Activated T-cell treated with anti-CD3 and anti-CD28 coated beads for 48 hours (primary cell): ENCODE data around the gene ERMARD.
A peak's percentile ranks its signal among the peaks of the same experiment; 100 is the strongest.

Source experiments
- DNase-seq: peaks from one replicate; pipeline ENCODE4 v3.0.0-alpha.2; 2020; ENCODE audit warnings: low read depth

Gene ERMARD

DNA sequence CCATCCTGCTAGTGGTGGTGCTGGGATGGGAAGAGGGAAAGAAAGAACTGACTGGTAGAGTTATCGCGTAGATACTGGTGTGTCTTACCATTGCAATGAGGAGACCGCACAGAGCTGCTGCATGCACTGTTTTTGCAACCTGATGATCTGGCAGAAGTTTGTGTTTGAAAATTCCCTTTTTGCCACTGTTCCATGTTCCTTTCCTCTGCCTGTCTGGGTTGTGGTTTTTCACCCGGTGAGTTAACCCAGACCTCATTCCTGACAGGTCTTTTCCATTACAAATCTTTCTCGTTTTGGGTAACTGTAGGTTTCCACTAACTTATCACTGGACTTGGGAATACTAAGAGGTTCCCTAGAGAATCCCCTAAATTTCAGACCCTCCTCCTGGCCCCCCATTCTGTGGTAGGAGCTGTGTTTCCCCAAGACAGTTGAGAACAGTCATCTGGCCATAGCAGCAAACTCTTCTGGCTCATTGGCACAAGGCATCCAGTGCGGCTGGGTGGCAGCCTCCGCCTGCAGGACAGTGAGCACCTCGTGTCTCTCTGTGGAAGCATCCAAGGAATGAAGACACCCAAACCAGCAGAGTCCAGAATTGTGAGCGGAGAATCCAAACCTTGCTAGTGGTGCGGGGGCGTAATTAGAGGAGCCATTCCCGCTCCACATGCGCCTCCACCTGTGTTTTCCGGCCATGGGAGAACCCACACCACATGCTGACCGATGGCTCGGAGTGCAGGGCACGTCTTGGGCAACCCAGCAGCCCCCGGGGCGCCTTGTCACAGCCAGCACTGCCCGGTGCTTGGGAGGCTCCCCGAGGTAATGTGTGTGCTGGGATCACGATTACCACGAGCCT lies 32.8 kb downstream of the ERMARD start:
- no peak for DNase-seq

DNA sequence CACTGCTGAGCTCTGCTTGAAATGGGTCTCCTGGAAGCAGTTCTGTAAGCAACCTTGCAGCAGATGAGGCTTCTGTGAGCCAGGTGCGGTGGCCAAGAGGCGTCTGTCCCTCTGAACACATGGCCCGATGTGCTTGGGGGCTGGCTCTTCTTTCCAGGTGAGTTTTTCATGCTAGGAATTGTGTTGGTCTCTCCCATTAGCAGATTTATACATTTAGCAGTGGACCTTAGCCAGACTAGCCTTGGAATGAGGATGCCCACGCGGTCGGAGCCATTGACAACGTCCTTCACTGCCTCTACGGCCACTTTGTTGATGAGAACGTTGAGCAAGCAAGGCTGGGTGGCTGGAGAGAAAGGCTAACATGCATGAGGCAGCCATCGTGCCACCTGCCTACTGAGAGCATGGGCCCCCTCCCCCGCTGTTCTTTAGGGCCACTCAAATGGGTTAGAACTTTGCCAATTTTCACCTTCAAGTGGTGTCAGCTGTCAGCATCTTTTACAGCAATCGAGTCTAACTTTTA lies 33.5 kb downstream of the ERMARD start:
- DNase-seq, result no peak

DNA sequence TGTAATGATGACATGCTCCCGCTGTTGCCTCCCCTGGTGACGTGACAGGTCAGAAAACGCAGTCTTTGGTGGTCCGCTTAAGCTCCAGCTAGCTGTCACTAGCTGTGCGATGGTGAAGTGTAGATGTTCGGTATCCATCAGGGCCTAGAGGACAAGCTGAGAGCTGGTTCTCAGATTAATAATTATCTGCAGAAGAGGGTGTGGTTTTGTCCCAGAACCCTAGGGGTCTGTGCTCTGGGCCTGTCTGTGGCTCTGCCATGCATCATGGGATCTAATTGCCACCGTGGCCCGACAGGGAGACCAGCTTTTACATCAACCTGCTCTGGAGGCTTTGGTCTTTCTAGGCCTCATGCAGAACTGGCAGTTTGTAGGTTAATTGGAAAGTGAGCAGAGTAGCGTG lies 34.1 kb downstream of the ERMARD start:
- no peak for DNase-seq

DNA sequence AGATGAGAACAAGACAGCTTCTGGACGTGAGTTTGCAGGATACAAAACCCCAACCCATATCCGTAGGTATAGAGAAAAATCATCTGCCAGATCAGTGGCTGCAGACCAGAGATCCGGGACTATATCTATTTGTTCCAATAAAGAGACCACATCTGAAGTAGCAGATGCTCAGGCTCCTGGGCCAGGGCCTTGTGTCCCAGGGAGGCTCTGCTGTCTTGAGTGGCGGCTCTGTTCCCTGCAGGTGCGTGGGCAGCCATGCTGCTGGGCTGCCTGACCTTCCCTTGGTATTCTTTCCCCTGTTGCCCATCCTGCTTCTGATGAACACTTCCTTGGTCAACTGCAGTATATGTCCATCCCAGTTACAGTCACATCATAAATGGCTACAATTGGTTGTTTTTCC lies 34.9 kb downstream of the ERMARD start:
- DNase-seq, result no peak

DNA sequence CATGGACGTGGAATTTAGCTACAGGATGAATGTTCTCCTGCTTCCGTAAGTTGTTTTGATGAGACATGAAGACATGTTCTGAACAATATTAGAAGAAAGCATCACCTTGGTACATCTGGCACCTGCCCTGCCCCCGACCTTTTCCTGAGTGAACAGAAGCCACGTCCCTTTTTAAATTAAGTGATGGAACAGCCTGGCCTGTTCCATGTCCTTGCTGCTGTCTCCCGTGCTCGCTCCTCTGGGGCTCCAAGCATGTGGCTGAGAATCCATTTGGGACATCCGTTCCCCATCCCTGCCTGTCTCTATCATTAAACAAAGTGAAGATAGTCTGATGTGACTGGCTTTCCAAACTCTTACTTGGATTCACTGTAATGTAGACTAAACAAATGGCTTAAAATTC lies 36.4 kb downstream of the ERMARD start:
- DNase-seq, result no peak

DNA sequence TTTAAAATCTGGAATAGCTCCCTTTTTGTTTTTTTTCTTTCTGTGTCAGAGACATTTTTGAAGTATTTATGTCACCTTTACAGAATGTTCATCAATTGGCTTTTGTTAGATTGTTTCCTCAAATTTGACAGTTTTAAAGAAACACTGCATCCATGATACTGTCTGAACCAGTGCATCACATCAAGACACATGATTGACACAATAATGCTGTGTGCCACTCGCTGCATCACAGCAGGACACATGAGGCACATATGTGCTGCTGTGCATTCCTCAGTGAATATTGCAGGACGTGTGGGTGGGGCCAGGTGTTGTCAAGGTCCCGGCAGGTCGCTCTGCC lies 37.4 kb downstream of the ERMARD start:
- no peak for DNase-seq

DNA sequence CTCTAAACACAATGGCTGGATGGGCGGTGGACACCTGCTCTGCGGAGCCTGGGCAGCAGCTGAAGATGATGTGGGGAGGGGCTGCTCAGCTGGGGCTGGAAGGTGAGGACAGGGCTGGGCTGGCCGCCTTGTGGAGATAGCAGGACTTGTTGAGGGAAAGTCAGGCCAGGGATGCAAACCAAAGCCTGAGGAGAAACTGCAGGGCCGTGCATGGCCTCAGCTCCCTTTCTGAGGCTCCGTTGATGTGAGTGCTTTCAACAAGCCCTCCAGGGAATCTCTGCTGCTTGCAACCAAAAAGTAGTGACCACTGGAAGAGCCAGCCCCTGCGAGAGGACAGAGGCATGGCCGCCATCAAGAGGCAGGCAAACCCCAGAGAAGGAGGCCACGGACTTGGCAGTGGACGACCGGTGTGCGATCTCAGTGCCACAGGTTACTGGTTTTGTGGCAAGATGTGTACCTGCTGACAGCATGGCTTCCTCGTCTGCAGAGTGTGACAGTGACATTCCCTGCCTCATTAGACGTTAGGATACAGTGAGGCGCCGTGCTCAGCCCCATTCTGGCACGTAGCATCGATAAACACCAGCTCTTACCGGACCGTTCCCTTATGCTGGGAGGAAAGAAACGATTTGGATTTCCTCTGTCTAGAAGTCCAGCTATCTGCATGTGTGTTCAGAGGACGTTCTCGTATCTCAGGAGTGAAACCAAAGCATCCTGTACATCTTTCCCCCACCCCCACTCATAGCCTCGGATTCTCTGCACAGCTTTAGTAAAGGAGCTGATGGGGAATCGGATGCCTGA lies 37.9 kb downstream of the ERMARD start:
- DNase-seq, result no peak

DNA sequence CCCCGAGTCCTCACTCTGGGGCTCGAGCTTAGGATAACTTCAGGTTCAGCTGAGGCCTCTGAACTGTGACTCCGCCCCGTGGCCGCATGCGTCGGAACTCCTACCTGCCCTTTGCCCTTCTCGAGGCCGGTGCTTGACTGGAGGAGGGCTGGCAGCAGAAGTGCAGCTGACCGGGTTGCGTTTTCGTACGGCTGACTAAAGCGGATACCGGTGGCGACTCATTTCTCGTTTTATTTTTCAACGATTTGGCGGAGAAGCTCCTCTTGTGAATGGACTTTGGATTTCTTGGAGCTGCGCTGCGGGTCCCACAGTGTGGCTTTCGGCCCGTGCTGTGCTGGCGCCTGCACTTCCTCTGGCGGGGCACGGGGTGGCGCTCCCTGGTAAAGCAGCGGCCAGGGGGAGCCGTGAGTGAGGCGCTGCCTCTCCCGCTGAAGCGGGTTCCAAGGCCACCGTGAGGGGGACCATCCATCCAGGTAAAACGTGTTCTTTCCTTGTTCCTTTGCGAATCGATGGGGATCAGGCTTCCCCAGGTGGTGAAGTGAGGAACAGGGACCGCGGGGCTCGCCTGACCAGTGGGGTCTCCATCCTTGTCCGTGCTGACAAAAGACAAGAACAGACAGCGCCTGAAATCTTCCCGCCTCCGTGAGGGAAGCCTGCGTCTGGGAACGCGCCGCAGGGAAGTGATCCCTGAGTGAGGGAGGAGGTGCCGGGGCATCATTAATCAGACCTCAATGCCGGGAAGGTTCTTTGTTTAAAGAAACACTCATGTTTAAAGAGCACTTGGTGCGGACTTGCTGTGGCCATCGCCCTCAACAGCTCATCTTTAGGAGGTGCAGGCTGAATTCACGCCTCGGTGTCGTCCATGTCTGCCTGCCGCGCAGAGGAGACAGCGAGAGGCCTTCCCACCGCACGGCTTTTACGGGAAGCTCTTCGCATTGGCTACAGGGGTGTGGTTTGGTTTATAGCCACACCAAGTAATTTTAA lies 38.8 kb downstream of the ERMARD start:
- peak; percentile 67 for DNase-seq

DNA sequence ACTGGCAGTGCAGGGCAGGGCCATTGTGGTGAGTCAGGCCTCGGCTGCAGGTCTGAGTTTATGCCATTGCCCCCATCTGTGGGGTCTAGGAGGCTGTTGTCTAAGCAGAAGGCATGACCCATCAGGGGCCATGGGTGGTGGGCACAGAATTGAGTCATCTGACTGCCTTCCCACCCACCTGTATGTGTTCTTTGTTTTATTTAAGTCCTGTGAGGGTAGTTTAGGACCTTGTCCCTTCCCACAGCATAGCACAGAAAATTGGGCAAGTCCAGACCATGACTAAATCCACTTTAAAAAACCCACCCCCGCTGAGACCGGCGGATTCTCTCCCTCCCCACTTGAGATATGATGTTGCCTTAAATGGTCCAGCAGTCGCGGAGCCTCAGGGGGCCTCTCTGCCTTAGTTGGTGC lies 40.3 kb downstream of the ERMARD start:
- no peak for DNase-seq

DNA sequence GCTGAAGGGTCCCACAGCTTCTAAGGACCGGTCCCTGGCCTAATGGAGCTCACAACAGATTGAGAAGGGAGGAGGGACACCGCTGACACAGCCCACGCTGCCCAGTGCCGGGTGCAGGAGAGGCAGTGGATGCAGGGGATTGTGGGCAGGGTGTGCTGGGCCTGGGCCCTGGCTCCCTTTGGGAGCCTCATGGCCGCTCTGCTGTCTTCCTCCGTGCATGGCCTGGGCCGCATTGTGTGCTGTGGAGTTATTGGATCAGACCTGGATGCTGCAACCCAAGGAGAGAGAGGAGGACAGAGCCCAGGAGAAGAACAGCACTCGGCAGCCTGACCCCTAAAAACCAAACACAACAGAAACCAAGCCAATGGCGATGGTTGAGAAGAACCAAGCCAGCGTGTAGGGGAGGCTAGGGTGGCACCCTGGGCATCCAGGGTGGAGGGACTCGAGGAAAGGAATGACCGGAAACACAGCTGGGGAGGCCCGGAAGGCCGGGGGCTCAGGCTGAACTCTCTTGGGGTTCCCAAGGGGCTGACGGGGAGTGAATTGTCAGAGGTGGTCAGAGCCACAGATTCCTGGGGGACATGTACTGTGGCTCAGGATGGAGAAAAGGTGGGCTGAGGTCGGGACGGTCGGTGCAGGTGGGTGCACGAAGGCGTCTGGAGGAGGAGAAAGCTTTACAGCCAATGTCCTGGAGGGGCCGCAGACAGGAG lies 41.0 kb downstream of the ERMARD start:
- DNase-seq, result no peak

DNA sequence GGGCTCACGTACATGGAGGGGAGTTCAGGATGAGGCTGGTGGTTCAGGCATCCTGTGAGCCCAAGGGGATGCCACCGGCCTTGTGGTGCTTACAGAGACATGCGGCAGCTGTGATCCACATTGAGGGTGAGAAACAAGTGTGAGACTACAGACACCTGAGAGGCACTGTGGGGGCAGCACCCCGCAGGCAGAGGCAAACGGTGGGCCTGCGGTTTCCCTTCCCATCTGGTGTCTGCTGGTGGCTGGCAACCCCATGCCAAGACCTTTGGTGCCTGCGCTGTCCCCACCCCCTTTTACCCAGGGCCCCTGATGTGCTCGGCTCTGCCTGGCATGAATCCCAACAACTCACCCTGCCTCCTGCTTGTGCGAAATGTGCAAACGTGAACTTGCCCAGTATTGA lies 42.0 kb downstream of the ERMARD start:
- no peak for DNase-seq

DNA sequence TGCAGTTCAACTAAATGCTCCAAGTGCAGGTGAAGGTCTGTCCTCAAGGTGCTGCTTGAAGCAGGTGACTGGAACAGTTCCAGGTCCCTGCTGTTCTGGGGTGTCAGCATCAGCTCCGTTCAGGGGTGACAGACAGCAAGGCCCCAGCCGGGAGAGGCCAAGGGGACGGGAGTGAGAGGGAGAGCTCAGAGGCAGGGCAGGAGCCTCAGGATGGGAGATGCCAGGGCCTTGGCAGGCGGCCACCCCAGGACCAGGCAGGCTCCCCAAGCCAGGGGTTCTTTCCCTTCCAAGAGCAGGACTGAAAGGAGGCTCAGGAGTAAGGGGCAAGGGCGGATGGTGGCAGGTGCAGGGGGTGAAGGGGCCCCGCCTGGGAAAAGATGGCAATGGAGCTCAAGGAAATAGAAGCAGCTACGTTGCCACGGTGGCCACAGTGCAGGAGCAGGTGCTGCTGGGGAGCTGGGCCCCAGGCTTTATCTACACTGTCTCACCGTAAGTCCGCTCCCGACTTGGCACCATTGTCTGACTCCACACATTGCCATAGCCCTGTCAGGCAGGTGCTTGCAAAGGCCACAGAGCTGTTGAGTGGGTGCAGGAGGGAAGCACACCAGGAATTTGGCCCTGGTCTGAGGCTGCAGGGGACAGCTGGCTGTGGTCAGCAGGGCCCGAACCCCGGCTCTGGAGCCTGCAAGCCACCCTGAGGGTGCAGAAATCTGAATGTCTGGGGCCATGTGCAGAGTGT lies 43.1 kb downstream of the ERMARD start:
- no peak for DNase-seq

DNA sequence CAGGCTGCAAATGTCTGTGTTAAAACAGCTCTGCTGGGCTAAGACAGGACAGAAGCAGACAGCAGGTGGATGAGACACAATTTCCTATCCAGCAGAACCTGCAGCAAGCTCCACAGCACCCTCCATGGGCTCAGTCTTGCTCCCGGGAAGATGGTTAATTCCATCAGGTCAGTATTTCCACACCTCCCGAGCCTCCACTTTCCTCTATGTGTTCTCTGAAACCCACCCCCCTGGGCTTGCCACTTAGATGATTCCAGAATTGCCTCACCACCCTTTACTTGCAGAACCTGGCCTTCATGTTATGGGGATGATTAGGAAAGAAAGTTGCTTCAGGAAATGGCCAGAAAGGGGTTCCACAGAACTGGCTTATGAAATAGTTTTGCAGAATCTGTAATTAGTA lies 43.8 kb downstream of the ERMARD start:
- no peak for DNase-seq

DNA sequence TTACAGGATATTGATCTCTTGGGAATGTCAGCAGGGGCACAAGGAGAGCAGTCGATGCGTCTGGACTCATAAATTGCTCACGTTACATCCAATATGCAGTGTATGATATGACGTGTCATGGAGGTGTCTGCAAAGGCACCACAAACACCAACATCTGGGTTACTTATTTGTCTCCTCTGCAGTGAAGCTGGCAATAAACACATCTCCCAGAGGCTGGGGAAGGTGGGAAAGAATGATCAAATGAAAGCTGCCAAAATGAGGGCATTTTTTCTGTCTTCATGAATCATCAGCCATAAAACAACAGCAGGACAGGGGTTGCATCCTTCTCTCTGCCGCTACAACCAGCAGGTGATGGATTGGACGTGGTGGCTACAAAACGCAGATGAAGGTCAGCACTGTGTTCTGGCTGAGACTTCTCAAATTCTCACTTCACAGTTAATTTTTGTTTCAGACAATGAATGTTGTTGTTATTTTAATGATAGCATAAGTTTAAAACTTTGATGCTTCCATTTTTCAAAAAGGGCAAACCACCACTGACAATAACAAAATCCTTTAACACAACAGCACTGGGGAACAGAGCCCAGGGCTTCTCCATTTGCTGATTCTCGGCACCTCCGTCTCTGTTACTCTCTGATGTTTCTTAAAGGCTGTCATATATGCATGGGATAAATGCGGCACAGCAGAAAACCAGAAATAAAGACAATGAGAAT lies 47.5 kb downstream of the ERMARD start:
- no peak for DNase-seq

DNA sequence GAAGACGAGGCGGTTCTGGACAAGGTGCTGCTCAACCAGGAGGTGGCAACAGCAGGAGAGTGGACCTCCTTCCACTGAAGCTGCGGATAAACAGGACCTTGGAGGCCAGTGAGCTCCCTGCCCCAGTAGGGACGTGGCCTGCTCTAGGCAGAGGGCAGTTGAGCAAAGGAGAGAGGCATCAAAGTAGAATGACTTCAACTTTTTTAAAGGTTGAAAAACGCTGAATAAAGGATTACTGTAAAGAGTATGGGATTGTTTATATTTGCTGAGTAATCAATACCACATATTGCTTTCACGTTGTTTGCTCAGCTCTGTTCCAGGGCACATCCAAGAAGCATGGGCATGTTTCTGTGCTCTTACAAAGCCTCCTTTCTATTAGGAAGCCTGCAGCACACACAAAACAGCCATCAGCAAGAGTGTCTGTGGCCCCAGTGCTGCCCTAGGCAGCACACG lies 48.1 kb downstream of the ERMARD start:
- DNase-seq, result no peak

DNA sequence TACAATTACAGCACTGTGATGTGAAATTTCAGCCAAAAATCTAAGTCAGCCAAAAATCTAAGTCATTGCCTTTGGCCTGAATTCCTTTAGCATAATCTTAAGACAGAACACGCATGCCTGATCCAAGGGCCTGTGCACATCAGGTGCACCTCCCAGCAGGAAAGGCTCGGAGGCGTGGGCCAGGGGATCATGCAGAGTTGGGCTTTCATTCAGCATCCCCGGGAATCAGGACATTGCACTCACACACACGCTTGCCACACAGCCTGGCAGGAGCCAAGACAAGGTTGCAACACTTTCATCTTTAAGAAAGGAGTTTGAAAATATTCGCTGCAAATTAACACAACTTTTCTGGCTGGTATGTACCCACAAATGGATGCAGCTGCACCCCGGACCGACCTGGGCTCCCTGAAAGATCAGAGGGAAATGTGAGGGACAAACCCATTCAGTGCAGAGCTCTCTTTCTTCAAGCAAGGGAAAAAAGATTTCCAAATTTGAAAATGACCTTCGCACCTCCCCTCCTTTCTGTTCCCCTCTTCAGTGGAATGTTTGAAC lies 48.8 kb downstream of the ERMARD start:
- DNase-seq, result no peak

DNA sequence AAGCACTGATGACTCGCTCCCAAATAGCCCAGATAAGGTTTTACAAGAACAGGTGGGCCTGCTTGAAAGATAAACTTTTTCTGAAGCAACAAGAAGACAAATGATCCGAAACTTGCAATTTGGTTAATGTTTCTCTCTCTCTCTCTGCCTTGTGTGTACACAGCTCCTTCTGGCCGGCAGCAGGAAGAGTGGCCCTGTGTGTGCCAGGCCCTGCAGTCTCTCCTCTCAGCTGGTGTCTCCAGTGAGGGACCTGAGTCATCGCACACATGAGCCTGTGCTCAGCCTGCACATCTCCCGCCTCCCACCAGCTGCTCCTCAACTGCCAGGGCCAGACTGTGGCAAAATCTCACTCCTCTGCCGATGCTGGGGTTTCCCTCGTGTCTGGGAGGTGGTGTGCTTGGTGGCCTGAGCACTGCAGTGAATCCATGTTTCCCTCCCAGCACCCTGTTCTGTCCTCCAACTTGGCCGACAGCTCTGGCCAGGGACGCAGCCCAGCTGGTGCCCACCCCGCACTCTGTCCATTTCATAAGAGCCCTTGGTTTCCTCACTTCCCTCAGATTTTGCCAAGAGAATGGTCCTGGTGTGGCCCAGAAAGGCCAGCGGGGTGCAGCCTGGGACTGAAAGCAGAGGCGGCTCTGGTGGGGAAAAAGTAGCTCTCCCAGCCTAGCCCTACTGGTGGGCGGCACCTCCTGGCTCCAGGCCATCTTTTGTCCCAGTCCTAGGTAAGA lies 49.4 kb downstream of the ERMARD start:
- no peak for DNase-seq

DNA sequence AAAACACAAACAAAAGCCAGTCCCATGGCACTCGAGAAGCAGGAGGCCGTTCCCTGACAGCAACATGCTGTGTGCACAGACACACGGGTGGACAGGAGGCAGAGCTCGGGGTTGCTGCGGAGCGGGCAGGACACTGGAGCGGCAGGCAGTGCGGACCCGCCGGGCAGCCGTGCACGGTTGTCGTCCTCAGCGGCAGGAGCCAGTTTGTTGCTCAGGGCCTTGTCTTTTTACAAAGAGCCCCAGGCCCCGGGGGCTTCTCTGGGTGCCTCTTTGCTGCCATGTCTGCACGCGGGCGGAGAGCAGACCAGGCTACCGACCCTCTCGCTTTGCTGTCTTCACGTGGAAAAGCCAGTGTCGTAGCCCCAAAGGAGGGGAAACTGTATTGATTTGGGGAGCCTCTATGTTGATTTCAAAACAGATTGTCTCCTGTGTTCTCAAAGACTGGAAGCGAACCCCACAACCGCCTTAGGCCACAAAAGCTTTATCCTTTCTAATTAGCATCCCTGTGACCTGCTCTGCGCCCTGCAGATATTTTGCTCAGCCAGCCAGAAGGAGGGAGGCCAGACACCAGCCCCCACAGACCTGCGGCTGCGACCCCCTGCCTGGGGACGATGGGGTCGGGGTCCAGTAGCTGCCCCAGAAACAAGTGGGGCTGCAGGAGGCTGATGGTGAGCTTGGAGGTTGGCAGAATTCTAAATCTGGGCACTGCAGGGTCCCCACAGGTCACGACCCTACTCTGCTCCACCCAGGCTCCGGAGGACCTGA lies 50.2 kb downstream of the ERMARD start:
- DNase-seq, result no peak
